GM19240 (cell line): ENCODE results near the gene PSG5.
"Not testable (repeated sequence)": the region's sequence is repeated elsewhere in the genome, so short reads cannot be mapped to it uniquely, and the experiment has no call there.

Experiments
- DNase-seq: peaks from one replicate; pipeline ENCODE4 v3.0.0; 2011; ENCODE audit warnings: low spot score; ENCODE audit not compliant: insufficient read length

PSG5 gene

GRCh38 chr19:43188092-43188491 is 1.8 kb upstream of the PSG5 start:
- DNase-seq: not testable (repeated sequence)

DNA sequence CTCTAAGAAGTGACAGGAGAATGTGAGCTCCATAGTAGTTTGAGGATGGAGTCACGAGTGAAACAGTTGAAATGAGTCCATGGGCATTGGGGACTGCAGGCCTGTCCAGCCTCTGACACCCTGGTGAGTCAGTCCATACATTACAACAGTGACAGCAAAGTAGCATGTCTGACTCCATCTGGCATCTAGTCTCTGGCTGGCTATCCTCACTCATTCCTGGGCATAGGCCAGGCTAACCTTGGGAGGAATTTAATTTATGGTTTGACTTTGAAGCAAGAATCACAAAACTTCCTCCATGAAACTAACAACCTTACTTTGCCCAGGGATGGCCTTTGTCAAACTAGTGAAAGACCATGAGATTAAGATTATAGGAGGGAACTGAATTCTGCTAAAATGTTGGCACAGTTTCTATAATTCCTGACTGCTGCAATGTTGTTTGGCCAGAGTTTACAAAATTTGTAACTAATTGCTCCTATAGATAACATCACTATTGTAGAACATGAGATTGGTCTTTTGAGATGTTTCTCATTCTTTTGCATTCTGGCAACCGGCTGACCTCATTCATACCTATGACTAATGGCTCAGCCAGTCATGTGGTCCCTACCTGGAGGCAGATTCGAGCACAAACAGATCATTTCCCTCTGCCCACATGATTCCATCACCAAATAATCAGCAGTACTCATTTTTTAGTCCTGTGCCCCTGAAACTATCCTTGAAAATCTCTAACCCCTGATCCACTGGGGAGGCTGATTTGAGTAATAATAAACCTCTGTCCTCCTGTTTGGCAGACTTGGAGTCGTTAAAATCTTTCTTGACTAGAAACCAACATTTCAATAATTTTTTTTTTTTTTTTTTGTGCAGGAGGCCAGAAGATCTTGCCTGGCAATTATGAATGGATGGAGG is 4.2 kb downstream of the PSG5 start:
- not testable (repeated sequence) for DNase-seq

DNA sequence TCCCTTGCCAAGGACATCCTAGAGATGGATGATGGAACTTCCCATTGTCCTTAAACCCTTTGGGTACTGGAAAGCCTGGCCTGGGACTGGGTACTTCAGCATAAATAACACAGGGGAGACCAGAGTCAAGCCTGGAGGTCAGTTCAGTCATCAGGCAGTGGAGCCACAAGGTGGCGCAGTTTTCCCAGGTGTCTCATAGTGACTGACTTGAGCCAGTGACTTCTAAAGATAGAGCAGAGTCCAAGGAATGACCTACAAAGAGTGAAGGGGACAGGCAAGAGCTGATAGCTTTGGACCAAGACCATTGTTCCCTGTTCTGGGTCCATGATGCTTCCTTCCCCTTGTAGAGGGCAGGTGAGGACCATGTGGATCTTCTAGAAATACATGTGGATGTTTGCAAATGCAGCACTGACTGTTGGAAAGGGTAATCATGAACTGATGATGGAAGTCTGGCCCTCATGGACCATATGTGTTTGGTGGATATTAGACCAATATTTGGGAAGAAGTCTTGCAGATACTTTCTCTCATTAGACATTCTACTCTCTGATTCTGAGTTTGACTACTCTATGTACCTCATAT is 6.7 kb downstream of the PSG5 start:
- not testable (repeated sequence) for DNase-seq

DNA sequence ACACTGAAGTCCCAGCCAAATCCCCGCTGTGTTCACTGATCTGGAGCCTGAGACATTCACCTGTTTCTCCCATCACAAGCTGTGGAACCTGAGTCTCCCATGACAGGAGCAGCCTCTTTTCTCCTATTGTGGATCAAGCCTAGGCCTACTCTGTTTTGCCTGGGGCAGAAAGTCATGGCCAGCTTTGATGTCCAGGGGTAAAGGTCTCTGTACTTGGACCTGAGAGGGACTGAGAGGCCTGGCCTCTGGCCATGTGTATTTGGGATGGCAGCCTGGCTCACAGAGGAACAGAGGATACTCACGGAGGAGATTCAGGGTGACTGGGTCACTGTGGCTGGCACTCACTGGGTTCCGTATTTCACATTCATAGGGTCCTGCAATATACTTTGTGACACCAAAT is 7.8 kb downstream of the PSG5 start:
- not testable (repeated sequence) for DNase-seq

- DNase-seq: not testable (repeated sequence)
These were observed 20.4 kb downstream of the PSG5 start for GRCh38 chr19:43165906-43166305.

- not testable (repeated sequence) for DNase-seq
These were observed 23.2 kb downstream of the PSG5 start for GRCh38 chr19:43163135-43163534.

GRCh38 chr19:43162261-43162660 is 24.1 kb downstream of the PSG5 start:
- not testable (repeated sequence) for DNase-seq

DNA sequence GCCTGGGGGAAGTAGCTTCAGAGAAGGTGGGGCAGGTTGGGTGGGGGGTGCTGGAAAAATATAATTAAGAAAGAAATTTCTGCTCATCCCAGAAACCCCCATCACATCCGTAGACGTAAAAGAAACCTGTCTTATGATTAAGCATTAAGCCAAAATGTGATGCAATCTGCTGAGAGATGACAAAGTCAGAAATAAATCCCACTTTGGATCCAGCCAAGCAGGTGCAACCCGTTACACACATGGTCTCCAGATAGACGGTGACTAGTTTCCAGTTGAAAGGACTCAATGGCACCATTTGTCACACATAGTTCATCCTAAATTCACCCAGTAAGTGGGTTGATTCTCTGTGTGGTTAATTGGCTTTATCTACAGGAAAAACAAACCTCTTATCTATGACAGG is 34.1 kb downstream of the PSG5 start:
- DNase-seq: no peak

GRCh38 chr19:43149788-43150187 is 36.5 kb downstream of the PSG5 start:
- not testable (repeated sequence) for DNase-seq

DNA sequence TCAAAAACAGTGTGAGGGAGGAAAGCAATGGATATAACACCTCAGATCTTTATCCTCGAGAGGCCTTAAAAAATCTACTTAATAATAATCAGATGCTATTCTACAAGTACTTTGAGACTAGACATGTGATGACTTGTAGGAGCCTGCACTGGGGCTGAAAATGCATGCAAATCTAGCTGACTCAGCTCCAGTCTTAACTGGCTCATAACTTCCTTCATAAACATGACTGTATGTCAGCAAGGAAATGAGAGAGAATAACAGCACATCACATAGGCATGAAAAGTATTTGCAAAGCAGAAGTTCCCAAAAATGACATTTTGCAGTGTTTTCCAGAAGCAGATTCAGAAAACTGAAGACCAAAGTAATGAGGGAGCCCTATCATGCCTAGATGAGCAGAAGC is 38.1 kb downstream of the PSG5 start:
- DNase-seq: no peak

DNA sequence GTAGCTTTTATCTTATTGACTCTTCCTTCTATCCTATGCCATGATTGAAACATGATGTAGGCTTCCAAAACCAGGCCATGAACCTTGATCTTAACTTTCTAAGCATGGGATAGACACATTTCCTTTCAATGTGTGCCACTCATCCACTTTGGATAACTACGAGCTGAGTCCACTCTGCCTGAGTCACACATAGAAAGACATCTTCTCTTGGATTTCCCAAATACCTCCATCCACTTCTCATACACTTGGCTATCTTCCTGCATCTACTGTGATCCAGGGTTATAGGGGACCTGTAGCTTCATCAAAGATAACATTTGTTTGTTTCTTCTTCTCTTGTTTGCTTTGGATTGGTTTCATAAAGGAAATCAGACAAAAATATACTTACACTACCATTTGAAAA is 44.6 kb downstream of the PSG5 start:
- not testable (repeated sequence) for DNase-seq

DNA sequence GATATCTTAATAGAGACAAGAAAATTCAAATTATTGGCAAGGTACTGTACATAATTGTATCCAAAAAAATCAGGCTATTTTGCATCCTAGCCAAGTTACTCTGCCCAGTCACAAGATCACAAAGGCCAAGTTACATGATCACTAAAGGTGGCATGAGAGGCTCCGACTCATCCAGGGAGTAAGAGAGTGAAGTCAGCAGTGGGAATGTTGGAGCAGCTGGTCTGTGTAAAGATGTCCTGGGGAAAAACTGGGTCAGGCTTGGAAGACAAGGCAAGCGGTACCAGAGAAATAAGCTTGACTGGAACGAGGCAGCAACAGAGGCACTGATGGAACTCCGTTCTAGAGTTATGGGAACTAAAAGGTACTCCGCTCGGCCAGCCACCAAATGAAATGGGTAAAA is 53.6 kb downstream of the PSG5 start:
- no peak for DNase-seq

- not testable (repeated sequence) for DNase-seq
These were observed 55.0 kb downstream of the PSG5 start for GRCh38 chr19:43131281-43131842.

- not testable (repeated sequence) for DNase-seq
These were observed 57.1 kb downstream of the PSG5 start for GRCh38 chr19:43129197-43129596.

DNA sequence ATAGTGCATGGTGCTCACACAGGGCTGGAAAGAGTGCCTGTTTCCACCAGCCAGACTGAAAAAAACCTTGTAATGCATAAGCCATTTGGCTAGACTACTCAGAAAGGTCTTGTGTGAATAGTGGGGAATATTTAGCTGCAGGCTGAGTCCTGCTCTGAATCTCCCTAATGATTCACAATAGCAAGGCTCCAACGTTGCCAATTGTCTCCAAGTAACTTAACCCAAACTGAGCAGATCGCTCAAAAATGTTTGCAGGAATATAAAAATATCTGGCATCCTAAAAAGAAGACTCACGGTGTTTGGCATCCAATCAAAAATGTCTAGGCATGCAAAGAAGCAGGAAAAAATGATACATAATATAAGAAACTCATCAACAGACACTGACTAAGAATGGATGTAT is 59.0 kb downstream of the PSG5 start:
- not testable (repeated sequence) for DNase-seq

- DNase-seq: no peak
These were observed 59.6 kb downstream of the PSG5 start for GRCh38 chr19:43126720-43127119.

GRCh38 chr19:43124360-43124759 is 62.0 kb downstream of the PSG5 start:
- no peak for DNase-seq

- DNase-seq: not testable (repeated sequence)
These were observed 65.8 kb downstream of the PSG5 start for GRCh38 chr19:43120433-43121026.

GRCh38 chr19:43119526-43119925 is 66.8 kb downstream of the PSG5 start:
- not testable (repeated sequence) for DNase-seq
